Lung (tissue), 12 donors: ENCODE measurements around the gene ERC2. TPM values are rescaled to one million over a fixed set of nuclear protein-coding genes. Genes with fewer than 3 reads are reported as not detected.

Experiments used
- ATAC-seq: fragments of 200-7000 bp; cut with Tn5 transposase; one replicate; pipeline ENCODE4 v1.9.1; 2020; ENCODE audit warnings: moderate number of reproducible peaks; ENCODE audit not compliant: insufficient read depth, low FRiP score
- DNase-seq, 3 donors: peaks; one replicate each; pipeline ENCODE4 v3.0.0-alpha.2; 2013 to 2017
- H3K27ac ChIP-seq, 2 donors: one replicate each; pipeline ENCODE4 v1.5.1; 2013; ENCODE audit warnings: mild to moderate bottlenecking in 2 of 2, moderate library complexity in 2 of 2, control low read depth in 1 of 2, inconsistent platforms in 1 of 2, low read depth in 1 of 2, low read length in 1 of 2
- H3K27me3 ChIP-seq, 3 donors: one replicate each; pipeline ENCODE4 v1.5.1; 2013; ENCODE audit warnings: low read length in 2 of 3; ENCODE audit not compliant: control insufficient read depth in 3 of 3, insufficient read depth in 3 of 3
- H3K36me3 ChIP-seq, 4 donors: one replicate each; pipeline ENCODE4 v1.5.1; 2013; ENCODE audit warnings: low read length in 4 of 4, mild to moderate bottlenecking in 1 of 4, moderate library complexity in 1 of 4; ENCODE audit not compliant: control insufficient read depth in 4 of 4, insufficient read depth in 4 of 4
- H3K4me1 ChIP-seq, 5 donors: one replicate each; pipeline ENCODE4 v1.5.1; 2013; ENCODE audit warnings: low read length in 5 of 5, mild to moderate bottlenecking in 2 of 5, moderate library complexity in 1 of 5; ENCODE audit not compliant: control insufficient read depth in 5 of 5, insufficient read depth in 5 of 5
- H3K4me3 ChIP-seq: one replicate; pipeline ENCODE4 v1.5.1; 2013; ENCODE audit warnings: mild to moderate bottlenecking, control low read depth, moderate library complexity
- H3K9ac ChIP-seq, 2 donors: one replicate each; pipeline ENCODE4 v1.5.1; 2013; ENCODE audit warnings: low read length in 2 of 2, control low read depth in 1 of 2; ENCODE audit not compliant: insufficient read depth in 1 of 2
- H3K9me3 ChIP-seq, 4 donors: one replicate each; pipeline ENCODE4 v1.5.1; 2013; ENCODE audit warnings: low read length in 3 of 4, mild to moderate bottlenecking in 1 of 4, moderate library complexity in 1 of 4; ENCODE audit not compliant: control insufficient read depth in 4 of 4, insufficient read depth in 3 of 4
- WGBS, 2 donors: extraction: QIAGEN DNeasy Blood & Tissue Kit; methylation state at CpG; one replicate each; pipeline ENCODE4 v1.1.7; 2013; 5-methylcytosine and 5-hydroxymethylcytosine counted together
- polyA plus RNA-seq, 2 donors: library from polyadenylated mRNA; stranded (reverse); fragments of 200-250 nt; gene quantifications; one replicate each; pipeline ENCODE4 v1.2.1, GENCODE V29; 2013
- total RNA-seq, 2 donors: library from RNA; depleted of rRNA in 1 of 2; stranded (reverse); fragments of >200 nt in 1 of 2; gene quantifications; one replicate each; pipeline ENCODE4 v1.2.1, GENCODE V29; 2014 to 2021
- TF ChIP-seq, protein P1 (sequence below): IDR thresholded peaks from 2 replicates; pipeline ENCODE4 v1.5.1; 2012; ENCODE audit warnings: mild to moderate bottlenecking; ENCODE audit errors: control extremely low read depth, extremely low read depth
- donor health status: control.
- donor health status: control.
- donor health status: Bipolar disorder and iron deficiency.
- donor health status: healthy.
- donor health status: DM: yes; HTN: yes; CAD: no.

The ERC2 gene
- total and polyA plus RNA-seq, 4 donors, result 0.20 to 3.5 (median 0.97) TPM

DNA sequence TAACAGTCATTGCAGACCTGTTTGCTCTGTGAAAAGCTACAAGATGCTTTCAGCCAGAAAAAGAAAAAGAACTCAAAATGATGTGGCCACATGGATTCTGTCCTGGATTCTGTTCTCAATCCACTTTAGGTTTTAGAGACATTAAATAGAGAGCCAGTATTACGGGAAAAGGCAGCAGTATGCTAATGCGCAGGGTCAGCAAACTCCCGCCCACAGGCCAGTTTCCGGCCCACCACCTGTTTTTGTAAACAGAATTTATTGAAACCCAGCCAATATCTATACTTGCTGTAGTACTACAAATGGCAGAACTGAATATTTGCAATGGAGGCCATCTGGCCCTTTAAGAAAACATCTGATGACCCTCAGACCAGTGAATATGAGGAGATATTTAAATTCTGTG, 416.1 kb downstream of the ERC2 start:
- ATAC-seq, result no peak
- WGBS, 2 donors, result 76% methylated on average over 4 of the region's 4 CpGs
- Histone ChIP-seq H3K4me3 (no peak overlapping the region), H3K9me3 (no peaks in the 10 kb centered on the region), H3K36me3 (no peaks in the 10 kb centered on the region), H3K27ac (no peak overlapping the region), H3K4me1 (peaks cover 0 to 7% (median 0%) of the 10 kb centered on the region in 5 donors), H3K9ac (no peak overlapping the region), H3K27me3 (peaks cover 0 to 7% (median 0%) of the 10 kb centered on the region in 3 donors)
- no peak for DNase-seq
- TF ChIP-seq, protein P1, sequence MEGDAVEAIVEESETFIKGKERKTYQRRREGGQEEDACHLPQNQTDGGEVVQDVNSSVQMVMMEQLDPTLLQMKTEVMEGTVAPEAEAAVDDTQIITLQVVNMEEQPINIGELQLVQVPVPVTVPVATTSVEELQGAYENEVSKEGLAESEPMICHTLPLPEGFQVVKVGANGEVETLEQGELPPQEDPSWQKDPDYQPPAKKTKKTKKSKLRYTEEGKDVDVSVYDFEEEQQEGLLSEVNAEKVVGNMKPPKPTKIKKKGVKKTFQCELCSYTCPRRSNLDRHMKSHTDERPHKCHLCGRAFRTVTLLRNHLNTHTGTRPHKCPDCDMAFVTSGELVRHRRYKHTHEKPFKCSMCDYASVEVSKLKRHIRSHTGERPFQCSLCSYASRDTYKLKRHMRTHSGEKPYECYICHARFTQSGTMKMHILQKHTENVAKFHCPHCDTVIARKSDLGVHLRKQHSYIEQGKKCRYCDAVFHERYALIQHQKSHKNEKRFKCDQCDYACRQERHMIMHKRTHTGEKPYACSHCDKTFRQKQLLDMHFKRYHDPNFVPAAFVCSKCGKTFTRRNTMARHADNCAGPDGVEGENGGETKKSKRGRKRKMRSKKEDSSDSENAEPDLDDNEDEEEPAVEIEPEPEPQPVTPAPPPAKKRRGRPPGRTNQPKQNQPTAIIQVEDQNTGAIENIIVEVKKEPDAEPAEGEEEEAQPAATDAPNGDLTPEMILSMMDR, result no peak

DNA sequence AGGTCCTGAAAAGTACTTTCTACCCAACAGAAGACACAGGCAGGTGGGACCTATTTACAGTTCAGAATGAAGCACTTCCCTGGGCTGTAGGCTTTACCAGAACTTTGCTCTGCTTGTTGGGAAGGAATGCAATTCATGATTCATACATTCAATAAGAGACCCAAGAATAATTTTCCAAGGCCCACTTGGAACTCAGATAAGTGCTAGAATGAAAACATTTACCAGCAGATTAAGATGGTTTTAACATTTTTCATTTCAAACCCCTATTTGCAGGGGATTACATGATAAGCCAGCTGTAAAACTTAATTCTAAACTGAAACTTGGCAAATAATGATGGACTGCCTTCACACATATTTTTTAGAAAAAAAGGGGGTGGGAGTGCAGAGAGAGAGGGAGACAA, 417.2 kb downstream of the ERC2 start:
- H3K9ac ChIP-seq, result no peak overlapping the region
- no peaks in the 10 kb centered on the region for H3K9me3 ChIP-seq
- ATAC-seq (no peak), DNase-seq (no peak)
- H3K36me3 ChIP-seq, result no peaks in the 10 kb centered on the region
- peaks cover 0 to 7% (median 0%) of the 10 kb centered on the region in 5 donors for H3K4me1 ChIP-seq
- peaks cover 0 to 7% (median 0%) of the 10 kb centered on the region in 3 donors for H3K27me3 ChIP-seq
- TF ChIP-seq, protein P1, result no peak
- H3K4me3 ChIP-seq, result no peak overlapping the region
- H3K27ac ChIP-seq, result no peak overlapping the region

DNA sequence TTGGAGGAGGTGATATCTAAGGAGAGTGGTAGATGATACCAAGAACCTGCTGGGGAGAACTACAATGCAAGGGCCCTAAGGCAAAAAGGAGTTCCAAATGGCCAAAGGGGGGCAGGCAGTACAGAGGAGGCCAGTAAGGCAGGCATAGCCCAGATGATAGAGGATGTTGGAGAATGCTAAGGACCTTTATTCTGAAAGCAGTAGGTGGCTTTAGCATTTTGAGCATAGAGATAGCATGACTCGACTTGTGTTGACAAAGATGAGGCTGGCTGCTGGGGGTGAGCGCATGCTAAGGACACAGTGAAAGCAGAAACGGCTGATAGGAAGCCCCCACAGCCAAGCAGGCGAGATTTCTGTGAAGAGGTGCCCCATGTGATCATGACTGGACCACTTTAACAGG, 419.3 kb downstream of the ERC2 start:
- H3K4me1 ChIP-seq, result peaks cover 0 to 7% (median 0%) of the 10 kb centered on the region in 5 donors
- no peaks in the 10 kb centered on the region for H3K36me3 ChIP-seq
- DNase-seq (no peak), ATAC-seq (no peak)
- H3K27ac ChIP-seq, result no peak overlapping the region
- H3K9me3 ChIP-seq, result no peaks in the 10 kb centered on the region
- WGBS, 2 donors, result 75 to 89% methylated on average over 4 of the region's 4 CpGs
- peaks cover 0 to 13% (median 0%) of the 10 kb centered on the region in 3 donors for H3K27me3 ChIP-seq
- no peak overlapping the region for H3K9ac ChIP-seq
- TF ChIP-seq, protein P1, result no peak
- H3K4me3 ChIP-seq, result no peak overlapping the region

DNA sequence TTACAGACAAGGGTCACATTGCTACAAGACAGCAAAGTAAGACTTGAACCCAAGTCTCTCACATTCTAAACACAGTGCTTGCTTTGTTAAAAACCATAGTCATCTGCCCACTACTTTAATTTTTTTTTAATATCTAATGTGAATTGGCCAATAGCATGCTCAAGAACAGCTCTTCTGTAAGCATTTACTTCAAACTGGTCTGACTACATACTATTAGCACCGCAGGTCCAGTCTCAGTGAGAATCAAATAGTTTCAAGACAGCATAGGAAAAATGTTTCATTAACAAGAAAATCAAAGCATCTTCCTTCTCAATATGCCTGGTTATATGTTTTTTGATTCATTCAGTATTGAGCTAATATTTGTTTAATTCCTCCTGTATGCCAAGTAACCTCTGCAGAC, 419.9 kb downstream of the ERC2 start:
- DNase-seq (peak in 1 of 3 donors; percentile 51), ATAC-seq (no peak)
- no peak overlapping the region for H3K4me3 ChIP-seq
- peaks cover 0 to 7% (median 0%) of the 10 kb centered on the region in 5 donors for H3K4me1 ChIP-seq
- peaks cover 0 to 19% (median 0%) of the 10 kb centered on the region in 3 donors for H3K27me3 ChIP-seq
- H3K9me3 ChIP-seq, result no peaks in the 10 kb centered on the region
- no peak overlapping the region for H3K27ac ChIP-seq
- TF ChIP-seq, protein P1, result no peak
- H3K36me3 ChIP-seq, result no peaks in the 10 kb centered on the region
- 72 to 88% methylated on average over 1 of the region's 1 CpG for WGBS, 2 donors
- no peak overlapping the region for H3K9ac ChIP-seq
